Measurements from ENCODE around the gene BRSK2. TPM values are rescaled to one million over a fixed set of nuclear protein-coding genes. Genes with fewer than 3 reads are reported as not detected.

BRSK2 gene
- total and polyA plus RNA-seq, 2 donors (not counting 1 experiment from before 2014, with no cell fraction given) = 0.11 to 0.33 TPM

GRCh38 chr11:1361882-1362281 lies 27.9 kb upstream of the BRSK2 start:
- no peaks in the 10 kb centered on the region for H3K27me3 ChIP-seq (ENCODE audit: control insufficient read depth, insufficient read depth, low read length)
- H3K4me3 ChIP-seq (replicated peaks in 1 of 4; ENCODE audit: control extremely low read depth in 1 of 4, insufficient read depth in 1 of 4, low read depth in 3 of 4, low read length in 4 of 4) = no peak overlapping the region
- no peak overlapping the region for H2AFZ ChIP-seq (ENCODE audit: low read length)
- no peak overlapping the region for H3K9ac ChIP-seq (ENCODE audit: insufficient read depth, low read length)
- no peaks in the 10 kb centered on the region for H4K20me1 ChIP-seq (ENCODE audit: control insufficient read depth, extremely low read depth, insufficient read depth, low read length)
- H3K36me3 ChIP-seq (ENCODE audit: control insufficient read depth, insufficient read depth, low read length) = no peaks in the 10 kb centered on the region
- no peak for TF ChIP-seq EZH2 (IDR thresholded peaks at IDR 0.05; ENCODE audit: low read length, missing control alignments)
- TF ChIP-seq, protein P1, sequence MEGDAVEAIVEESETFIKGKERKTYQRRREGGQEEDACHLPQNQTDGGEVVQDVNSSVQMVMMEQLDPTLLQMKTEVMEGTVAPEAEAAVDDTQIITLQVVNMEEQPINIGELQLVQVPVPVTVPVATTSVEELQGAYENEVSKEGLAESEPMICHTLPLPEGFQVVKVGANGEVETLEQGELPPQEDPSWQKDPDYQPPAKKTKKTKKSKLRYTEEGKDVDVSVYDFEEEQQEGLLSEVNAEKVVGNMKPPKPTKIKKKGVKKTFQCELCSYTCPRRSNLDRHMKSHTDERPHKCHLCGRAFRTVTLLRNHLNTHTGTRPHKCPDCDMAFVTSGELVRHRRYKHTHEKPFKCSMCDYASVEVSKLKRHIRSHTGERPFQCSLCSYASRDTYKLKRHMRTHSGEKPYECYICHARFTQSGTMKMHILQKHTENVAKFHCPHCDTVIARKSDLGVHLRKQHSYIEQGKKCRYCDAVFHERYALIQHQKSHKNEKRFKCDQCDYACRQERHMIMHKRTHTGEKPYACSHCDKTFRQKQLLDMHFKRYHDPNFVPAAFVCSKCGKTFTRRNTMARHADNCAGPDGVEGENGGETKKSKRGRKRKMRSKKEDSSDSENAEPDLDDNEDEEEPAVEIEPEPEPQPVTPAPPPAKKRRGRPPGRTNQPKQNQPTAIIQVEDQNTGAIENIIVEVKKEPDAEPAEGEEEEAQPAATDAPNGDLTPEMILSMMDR (conservative IDR thresholded peaks at IDR 0.05 in 1 of 2, IDR thresholded peaks at IDR 0.05 in 1 of 2; ENCODE audit: low read depth in 1 of 2, low read length in 2 of 2) = no peak
- no peaks in the 10 kb centered on the region for H3K79me2 ChIP-seq (ENCODE audit: control insufficient read depth, insufficient read depth, low read length)
- H3K4me1 ChIP-seq (ENCODE audit: control insufficient read depth, extremely low read depth, insufficient read depth, low read length) = no peaks in the 10 kb centered on the region
- DNase-seq (ENCODE audit: low read depth in 2 of 2) = no peak
- no peak overlapping the region for H3K27ac ChIP-seq (ENCODE audit: insufficient read depth, low read length)
- H3K9me3 ChIP-seq (ENCODE audit: control insufficient read depth, insufficient read depth, low read depth, low read length) = no peaks in the 10 kb centered on the region
- H3K4me2 ChIP-seq (ENCODE audit: extremely low read depth, insufficient read depth, low read length) = no peak overlapping the region

DNA sequence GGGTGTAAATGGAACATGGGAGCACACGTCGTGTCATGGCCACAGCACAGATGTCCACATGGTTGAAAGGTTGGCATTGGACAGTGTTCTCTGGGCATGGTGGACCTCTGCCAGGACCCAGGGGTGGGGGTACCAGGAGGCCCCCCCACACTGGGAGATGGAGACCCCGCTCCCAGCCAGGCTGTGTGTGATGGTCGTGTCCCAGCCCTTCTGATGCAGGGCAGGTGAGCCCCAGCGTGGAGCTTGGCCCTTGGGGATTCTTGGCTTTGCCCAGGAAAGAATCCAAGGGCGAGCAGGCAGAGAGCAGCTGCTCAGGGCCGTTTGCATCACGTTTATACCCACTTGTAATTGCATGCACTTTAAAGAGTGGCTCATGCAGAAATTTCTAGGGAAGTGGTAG lies 22.0 kb upstream of the BRSK2 start:
- Histone ChIP-seq H4K20me1 (ENCODE audit: control insufficient read depth, extremely low read depth, insufficient read depth, low read length) (no peaks in the 10 kb centered on the region), H3K27ac (ENCODE audit: insufficient read depth, low read length) (no peak overlapping the region), H3K4me1 (ENCODE audit: control insufficient read depth, extremely low read depth, insufficient read depth, low read length) (no peaks in the 10 kb centered on the region), H2AFZ (ENCODE audit: low read length) (no peak overlapping the region), H3K9me3 (ENCODE audit: control insufficient read depth, insufficient read depth, low read depth, low read length) (no peaks in the 10 kb centered on the region), H3K36me3 (ENCODE audit: control insufficient read depth, insufficient read depth, low read length) (no peaks in the 10 kb centered on the region), H3K9ac (ENCODE audit: insufficient read depth, low read length) (no peak overlapping the region), H3K4me3 (replicated peaks in 1 of 4; ENCODE audit: control extremely low read depth in 1 of 4, insufficient read depth in 1 of 4, low read depth in 3 of 4, low read length in 4 of 4) (no peak overlapping the region), H3K4me2 (ENCODE audit: extremely low read depth, insufficient read depth, low read length) (no peak overlapping the region), H3K27me3 (ENCODE audit: control insufficient read depth, insufficient read depth, low read length) (no peaks in the 10 kb centered on the region), H3K79me2 (ENCODE audit: control insufficient read depth, insufficient read depth, low read length) (no peaks in the 10 kb centered on the region)
- DNase-seq (ENCODE audit: low read depth in 2 of 2) = no peak
- TF ChIP-seq EZH2 (IDR thresholded peaks at IDR 0.05; ENCODE audit: low read length, missing control alignments) = no peak
- TF ChIP-seq, protein P1 (conservative IDR thresholded peaks at IDR 0.05 in 1 of 2, IDR thresholded peaks at IDR 0.05 in 1 of 2; ENCODE audit: low read depth in 1 of 2, low read length in 2 of 2) = no peak

GRCh38 chr11:1368216-1368615 lies 21.5 kb upstream of the BRSK2 start:
- no peaks in the 10 kb centered on the region for H3K36me3 ChIP-seq (ENCODE audit: control insufficient read depth, insufficient read depth, low read length)

More at GRCh38 chr11:1368216-1368615, 21.5 kb upstream of the BRSK2 start:
- Histone ChIP-seq H3K9ac (ENCODE audit: insufficient read depth, low read length) (no peak overlapping the region), H3K4me1 (ENCODE audit: control insufficient read depth, extremely low read depth, insufficient read depth, low read length) (no peaks in the 10 kb centered on the region), H3K4me3 (replicated peaks in 1 of 4; ENCODE audit: control extremely low read depth in 1 of 4, insufficient read depth in 1 of 4, low read depth in 3 of 4, low read length in 4 of 4) (no peak overlapping the region), H3K4me2 (ENCODE audit: extremely low read depth, insufficient read depth, low read length) (no peak overlapping the region), H4K20me1 (ENCODE audit: control insufficient read depth, extremely low read depth, insufficient read depth, low read length) (no peaks in the 10 kb centered on the region), H3K79me2 (ENCODE audit: control insufficient read depth, insufficient read depth, low read length) (no peaks in the 10 kb centered on the region), H3K27me3 (ENCODE audit: control insufficient read depth, insufficient read depth, low read length) (no peaks in the 10 kb centered on the region), H3K27ac (ENCODE audit: insufficient read depth, low read length) (no peak overlapping the region), H3K9me3 (ENCODE audit: control insufficient read depth, insufficient read depth, low read depth, low read length) (no peaks in the 10 kb centered on the region), H2AFZ (ENCODE audit: low read length) (no peak overlapping the region)
- TF ChIP-seq, protein P1 (conservative IDR thresholded peaks at IDR 0.05 in 1 of 2, IDR thresholded peaks at IDR 0.05 in 1 of 2; ENCODE audit: low read depth in 1 of 2, low read length in 2 of 2) = no peak
- TF ChIP-seq EZH2 (IDR thresholded peaks at IDR 0.05; ENCODE audit: low read length, missing control alignments) = no peak
- no peak for DNase-seq (ENCODE audit: low read depth in 2 of 2)
